Transverse colon (tissue), 4 donors: ENCODE data around the gene RABGAP1L. TPM values are rescaled to one million over a fixed set of nuclear protein-coding genes. Genes with fewer than 3 reads are reported as not detected.

Experiments
- DNase-seq: peaks from one replicate; pipeline ENCODE4 v3.0.0-alpha.2; 2019
- H3K27ac ChIP-seq, 4 donors: fragments of 200-600 bp; sonication (generic); 2 replicates each; pipeline ENCODE4 v1.5.1; 2016 to 2018; ENCODE audit warnings: inconsistent platforms in 4 of 4
- H3K27me3 ChIP-seq: fragments of 200-600 bp; sonication (generic); 2 replicates; pipeline ENCODE4 v1.5.1; 2017; ENCODE audit warnings: inconsistent platforms
- H3K36me3 ChIP-seq, 4 donors: fragments of 200-600 bp; sonication (generic); 2 replicates each; pipeline ENCODE4 v1.5.1; 2017 to 2019; ENCODE audit warnings: inconsistent platforms in 4 of 4
- H3K4me1 ChIP-seq, 4 donors: fragments of 200-600 bp; sonication (generic); 2 replicates each; pipeline ENCODE4 v1.5.1; 2017 to 2020; ENCODE audit warnings: inconsistent platforms in 4 of 4
- H3K4me3 ChIP-seq, 4 donors: fragments of 200-600 bp; sonication (generic); 1 replicate in 1 of 4; 2 replicates in 3 of 4; pipeline versions ENCODE4 v1.5.1 to v1.6.1; 2017 to 2019; ENCODE audit warnings: inconsistent platforms in 4 of 4
- H3K9me3 ChIP-seq, 2 donors: fragments of 200-600 bp; sonication (generic); 2 replicates each; pipeline ENCODE4 v1.5.1; 2017 to 2019; ENCODE audit warnings: inconsistent platforms in 2 of 2
- CTCF ChIP-seq, 5 experiments: fragments of 200-600 bp in 3 of 5; fragments of 450-650 bp in 2 of 5; sonication (generic) in 3 of 5; IDR thresholded peaks; 1 replicate in 2 of 5; 2 replicates in 3 of 5; pipeline ENCODE4 v1.5.1; 2016 to 2017; ENCODE audit warnings: antibody characterized with exemption in 5 of 5, inconsistent platforms in 3 of 5, mild to moderate bottlenecking in 2 of 5, moderate library complexity in 1 of 5
- EP300 ChIP-seq: sonication (generic); formaldehyde crosslinking; IDR thresholded peaks from one replicate; pipeline ENCODE4 v1.6.1; 2017; ENCODE audit warnings: antibody characterized with exemption, low read depth
- POLR2A ChIP-seq: fragments of 450-650 bp; IDR thresholded peaks from one replicate; pipeline ENCODE4 v1.6.1; 2016; ENCODE audit warnings: antibody characterized with exemption, mild to moderate bottlenecking, moderate library complexity
- POLR2AphosphoS5 ChIP-seq, 3 donors: sonication (generic); formaldehyde crosslinking; IDR thresholded peaks; one replicate each; pipeline ENCODE4 v1.6.1; 2016; ENCODE audit warnings: antibody characterized with exemption in 3 of 3
- WGBS, 2 donors: methylation state at CpG; one replicate each; pipeline ENCODE4 v1.1.5; 2018; ENCODE audit warnings: low coverage in 1 of 2; 5-methylcytosine and 5-hydroxymethylcytosine counted together
- in situ Hi-C, 4 donors: fragments of 200-750 bp; cut with MboI; loops; one replicate each; pipeline versions ENCODE4 v1.15.0 to v1.15.1; 2017; ENCODE audit warnings: low sequenced_read_pairs in 3 of 4, low pct_ligation_motif_present in 1 of 4, low pct_unique_long_range_greater_than_20kb in 1 of 4
- intact Hi-C: fragments of 100-400 bp; cut with DNase I; formaldehyde crosslinking; loops from one replicate; pipeline ENCODE4 v1.15.1; 2023; ENCODE audit warnings: low total_unique reads
- total RNA-seq, 4 donors: library from RNA; depleted of rRNA; stranded (reverse); fragments of >200 nt; gene quantifications; one replicate each; pipeline ENCODE4 v1.1.0, GENCODE V29; 2016

RABGAP1L gene
- total RNA-seq, 4 donors from 2014 or later, result 68.9 to 127 (median 99.9) TPM

DNA sequence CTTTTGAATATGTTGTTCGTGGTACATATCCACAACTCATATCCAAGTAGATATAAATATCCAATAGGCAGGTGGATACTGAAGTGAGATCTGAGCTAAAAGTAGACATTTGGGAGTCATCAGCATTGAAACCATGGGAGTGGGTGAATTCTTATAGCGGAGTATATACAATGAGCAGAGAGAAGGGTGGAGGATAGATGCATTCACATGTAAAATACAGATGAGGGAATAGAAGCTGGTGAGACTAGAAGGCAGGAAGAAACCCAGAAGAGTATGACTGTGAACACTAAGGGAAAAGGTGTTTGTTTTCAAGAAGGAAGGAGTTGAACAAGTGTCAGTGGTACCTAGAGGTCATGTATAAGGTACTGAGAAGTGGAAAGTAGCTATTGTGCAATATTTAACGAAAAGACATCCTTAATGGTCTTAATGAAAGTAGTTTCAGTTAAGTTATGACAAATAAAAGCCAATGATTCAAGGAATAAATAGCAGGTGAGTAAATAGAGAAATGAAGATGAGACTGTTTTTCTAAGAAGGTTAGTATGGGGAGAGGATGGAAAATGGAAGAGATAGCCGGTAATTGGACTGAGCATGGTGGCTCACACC is 658.8 kb downstream of the RABGAP1L start:
- no peak for DNase-seq
- Histone ChIP-seq H3K27ac (no peak overlapping the region), H3K36me3 (no peaks in the 10 kb centered on the region), H3K4me3 (no peak overlapping the region), H3K27me3 (no peaks in the 10 kb centered on the region), H3K9me3 (no peaks in the 10 kb centered on the region), H3K4me1 (no peaks in the 10 kb centered on the region)
- in situ Hi-C loops (no loop called here), intact Hi-C loops (no loop called here)
- 75 to 81% methylated on average over 4 of the region's 4 CpGs for WGBS, 2 donors
- no peak for TF ChIP-seq CTCF (IDR thresholded peaks at IDR 0.05)
- no peak for TF ChIP-seq POLR2AphosphoS5 (IDR thresholded peaks at IDR 0.05)
- no peak for TF ChIP-seq EP300
- TF ChIP-seq POLR2A, result no peak

DNA sequence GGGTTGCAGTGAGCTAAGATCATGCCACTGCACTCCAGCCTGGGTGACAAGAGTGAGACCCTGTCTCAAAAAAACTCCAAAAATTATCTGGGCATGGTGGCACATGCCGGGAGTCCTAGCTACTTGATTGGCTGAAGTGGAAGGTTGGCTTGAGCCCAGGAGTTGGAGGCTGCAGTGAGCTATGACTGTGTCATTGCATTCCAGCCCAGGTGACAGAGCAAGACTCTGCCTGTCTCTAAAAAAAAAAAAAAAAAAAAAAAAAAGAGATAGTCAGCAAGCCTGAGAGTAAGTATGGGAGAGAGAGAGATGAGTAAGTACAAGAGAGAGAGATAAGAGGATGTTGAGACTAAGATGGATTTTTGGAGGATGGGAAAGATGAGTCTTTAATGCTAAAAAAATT is 659.6 kb downstream of the RABGAP1L start:
- Histone ChIP-seq H3K36me3 (no peaks in the 10 kb centered on the region), H3K4me3 (no peak overlapping the region), H3K9me3 (no peaks in the 10 kb centered on the region), H3K4me1 (no peaks in the 10 kb centered on the region), H3K27me3 (no peaks in the 10 kb centered on the region), H3K27ac (no peak overlapping the region)
- intact Hi-C loops, result no loop called here
- TF ChIP-seq POLR2A (no peak), POLR2AphosphoS5 (IDR thresholded peaks at IDR 0.05) (no peak), CTCF (IDR thresholded peaks at IDR 0.05) (no peak), EP300 (no peak)
- in situ Hi-C loops, result no loop called here
- 100% methylated on average over 1 of the region's 1 CpG; no CpG with 5 or more reads in 1 of the 2 donors for WGBS, 2 donors
- DNase-seq, result no peak

DNA sequence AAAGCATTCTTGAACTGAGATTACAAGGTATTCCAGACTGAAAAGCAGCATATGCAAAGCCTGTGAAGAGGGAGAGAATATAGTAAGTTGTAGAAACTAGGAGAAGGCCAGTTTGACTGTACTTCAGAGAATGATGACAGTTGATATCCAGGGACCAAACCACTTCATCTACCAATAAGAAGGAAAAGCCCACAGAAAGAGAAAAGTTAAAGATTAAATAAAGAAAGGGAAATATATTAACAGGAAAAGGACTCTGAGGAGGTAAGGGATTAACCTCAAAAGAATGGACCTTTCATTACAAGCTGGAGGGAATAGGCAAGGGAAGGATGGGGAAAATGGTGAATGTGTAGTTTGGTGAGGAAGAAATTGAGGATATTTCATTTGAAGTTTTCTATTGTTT is 660.3 kb downstream of the RABGAP1L start:
- intact Hi-C loops, result no loop called here
- Histone ChIP-seq H3K4me1 (no peaks in the 10 kb centered on the region), H3K4me3 (no peak overlapping the region), H3K9me3 (no peaks in the 10 kb centered on the region), H3K27me3 (no peaks in the 10 kb centered on the region), H3K27ac (no peak overlapping the region), H3K36me3 (no peaks in the 10 kb centered on the region)
- TF ChIP-seq POLR2AphosphoS5 (IDR thresholded peaks at IDR 0.05), result no peak
- TF ChIP-seq CTCF (IDR thresholded peaks at IDR 0.05), result no peak
- no peak for TF ChIP-seq POLR2A
- TF ChIP-seq EP300, result no peak
- no peak for DNase-seq
- in situ Hi-C loops, result no loop called here

GRCh38 chr1:174825127-174825526 is 665.8 kb downstream of the RABGAP1L start:
- WGBS, 2 donors, result 82 to 85% methylated on average over 4 of the region's 4 CpGs
- Histone ChIP-seq H3K4me3 (no peak overlapping the region), H3K4me1 (no peaks in the 10 kb centered on the region), H3K27me3 (no peaks in the 10 kb centered on the region), H3K9me3 (no peaks in the 10 kb centered on the region), H3K36me3 (no peaks in the 10 kb centered on the region), H3K27ac (no peak overlapping the region)
- in situ Hi-C loops (no loop called here), intact Hi-C loops (no loop called here)
- no peak for DNase-seq
- TF ChIP-seq CTCF (IDR thresholded peaks at IDR 0.05) (no peak), EP300 (no peak), POLR2AphosphoS5 (IDR thresholded peaks at IDR 0.05) (no peak), POLR2A (no peak)
